ENCODE data around the gene PNP.
"Not testable (repeated sequence)": the region's sequence is repeated elsewhere in the genome, so short reads cannot be mapped to it uniquely, and the experiment has no call there.

Gene PNP

DNA sequence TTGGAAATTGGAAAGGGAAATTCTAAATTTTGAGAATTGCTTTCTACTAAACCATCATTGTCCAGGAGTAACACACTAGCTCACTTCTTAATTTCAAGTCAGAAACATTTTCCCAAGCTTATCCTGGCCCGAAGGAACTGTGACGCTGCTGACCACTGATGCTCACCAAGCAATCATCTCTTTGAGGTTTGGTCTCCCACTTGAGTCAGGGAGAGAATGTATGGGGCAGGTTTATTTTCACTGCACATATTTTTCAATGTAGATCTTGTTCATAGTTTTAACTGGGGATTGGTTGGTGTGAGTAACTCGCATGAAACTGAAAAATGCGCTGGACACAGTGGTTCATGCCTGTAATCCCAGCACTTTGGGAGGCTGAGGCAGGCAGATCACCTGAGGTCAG lies 23.3 kb downstream of the PNP start:
- no peak for DNase-seq (ENCODE audit: low read depth)

DNA sequence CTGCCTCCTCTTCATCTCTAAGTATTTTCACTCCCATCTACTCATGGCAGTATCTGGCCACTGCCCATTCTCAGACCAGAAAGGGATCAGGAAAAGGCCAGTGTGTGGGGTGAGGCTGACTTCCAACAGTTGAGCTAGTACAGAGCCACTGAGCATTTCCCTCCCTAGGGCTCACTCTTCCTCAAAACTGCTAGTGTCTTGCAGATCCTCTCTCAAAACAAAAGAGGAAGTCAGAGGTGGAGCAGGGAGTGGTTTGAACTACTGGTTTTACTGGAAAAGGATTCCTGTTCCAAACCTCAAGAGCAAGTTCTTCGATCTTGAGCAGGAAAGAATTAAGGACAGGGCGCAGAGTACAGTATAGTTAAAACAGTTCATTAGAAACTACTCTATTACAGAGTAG lies 24.4 kb downstream of the PNP start:
- DNase-seq (ENCODE audit: low read depth) = no peak

DNA sequence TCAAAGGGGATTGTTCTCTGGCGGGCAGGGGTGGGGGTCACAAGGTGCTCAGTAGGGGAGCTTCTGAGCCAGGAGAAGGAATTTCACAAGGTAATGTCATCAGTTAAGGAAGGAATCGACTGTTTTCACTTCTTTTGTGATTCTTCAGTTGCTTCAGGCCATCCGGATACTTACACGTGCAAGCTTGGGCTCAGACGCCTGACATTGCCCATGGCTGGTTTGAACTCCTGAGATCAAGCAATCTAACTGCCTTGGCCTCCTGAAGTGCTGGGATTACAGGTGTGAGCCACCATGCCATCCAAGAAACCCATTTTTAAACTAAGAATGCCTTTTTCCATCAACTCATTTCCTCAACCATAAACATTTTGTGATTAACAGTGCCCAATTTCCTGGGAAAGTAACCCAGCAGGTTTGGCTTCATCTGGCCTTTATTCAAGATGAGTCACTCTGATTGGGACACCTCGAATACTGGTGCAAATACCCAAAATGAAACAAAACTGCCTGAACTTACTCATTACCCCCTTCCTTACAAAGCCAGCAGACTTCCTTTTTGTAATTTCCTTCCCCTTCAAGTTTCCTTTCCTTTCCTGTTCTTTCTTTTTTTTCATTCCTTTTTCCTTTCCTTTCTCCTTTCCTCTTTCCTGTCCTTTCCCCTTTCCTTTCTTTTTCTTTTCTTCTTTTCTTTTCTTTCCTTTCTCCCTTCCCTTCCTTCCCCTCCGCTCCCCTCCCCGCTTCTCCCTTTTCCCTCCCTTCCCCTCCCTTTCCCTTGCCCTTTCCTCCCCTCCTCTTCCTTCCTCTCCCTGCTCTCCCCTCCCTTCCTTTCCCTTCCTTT lies 25.9 kb downstream of the PNP start:
- peak; percentile 58 for DNase-seq (ENCODE audit: low read depth)

DNA sequence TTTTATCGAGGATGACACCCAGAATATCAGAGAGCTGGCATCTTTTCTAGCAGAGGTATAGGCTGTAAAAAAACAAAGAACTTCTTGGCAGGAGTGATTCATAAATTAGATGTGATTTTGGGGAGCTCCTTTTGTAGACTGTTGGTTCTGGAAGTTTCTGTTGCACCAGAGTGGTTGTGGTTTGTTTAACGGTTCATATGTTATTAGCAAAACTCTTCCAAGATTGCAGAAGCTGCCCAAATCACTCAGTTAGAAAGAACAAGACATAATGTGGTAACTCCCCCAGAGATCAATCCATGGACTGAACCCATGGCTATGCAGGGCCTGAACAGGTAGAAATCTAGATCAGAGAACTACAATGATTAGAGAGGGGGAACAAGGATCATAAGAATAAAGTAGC lies 29.4 kb downstream of the PNP start:
- no peak for DNase-seq (ENCODE audit: low read depth)

DNA sequence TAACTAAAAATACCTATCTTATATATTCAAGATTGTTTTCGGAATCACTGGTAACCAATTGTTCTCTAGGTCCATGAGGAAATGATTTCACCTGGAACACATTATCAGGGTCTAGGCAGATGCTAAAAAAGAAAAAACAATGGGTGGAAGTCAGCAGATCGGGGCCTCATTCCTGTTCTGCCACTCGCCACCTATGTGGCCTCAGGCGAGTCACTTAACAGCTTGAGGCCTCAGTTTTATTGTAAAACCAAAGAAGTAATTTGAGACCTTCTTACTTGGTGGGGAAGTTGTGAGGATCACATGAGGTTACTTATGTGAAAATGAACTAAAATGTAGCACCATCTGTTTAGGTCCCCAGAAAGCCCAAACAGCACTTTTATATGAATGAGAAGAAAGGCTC lies 29.9 kb downstream of the PNP start:
- no peak for DNase-seq (ENCODE audit: low read depth)

DNA sequence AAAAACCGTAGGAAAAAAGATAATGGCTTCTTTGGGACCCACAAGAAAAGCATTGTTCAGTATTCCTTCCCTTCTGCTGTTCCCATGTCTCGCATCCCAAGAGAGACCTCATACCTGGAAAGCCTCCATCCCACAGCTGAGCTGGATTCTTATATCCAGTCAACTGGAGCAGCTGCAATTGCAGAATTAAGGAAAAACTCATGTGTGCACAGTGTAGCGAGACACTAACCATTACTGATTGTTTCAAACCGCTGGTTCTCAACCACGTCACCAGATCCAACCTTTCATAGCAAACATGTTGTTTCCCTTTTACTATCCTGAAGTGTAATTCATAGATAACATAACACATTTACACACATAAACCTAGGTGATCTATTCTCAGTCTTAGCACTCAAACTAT lies 30.7 kb downstream of the PNP start:
- no peak for DNase-seq (ENCODE audit: low read depth)

DNA sequence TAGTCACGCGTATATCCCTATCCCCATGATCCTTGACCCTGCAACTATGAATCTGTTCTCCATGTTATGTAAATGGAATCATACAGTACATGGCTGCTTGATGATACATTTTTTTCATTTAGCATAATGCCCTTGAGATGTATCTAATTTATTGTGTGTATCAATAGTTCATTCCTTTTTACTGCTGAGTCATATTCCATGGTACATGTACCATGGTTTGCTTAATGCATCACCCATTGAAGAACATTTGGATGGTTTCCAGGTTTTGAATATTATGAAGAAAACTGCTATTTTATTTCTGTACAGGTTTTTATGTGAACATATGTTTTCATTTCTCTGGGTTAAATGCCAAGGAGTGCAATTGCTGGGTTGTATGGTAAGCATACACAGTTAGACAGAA lies 32.1 kb downstream of the PNP start:
- peak; percentile 52 for DNase-seq (ENCODE audit: low read depth)

DNA sequence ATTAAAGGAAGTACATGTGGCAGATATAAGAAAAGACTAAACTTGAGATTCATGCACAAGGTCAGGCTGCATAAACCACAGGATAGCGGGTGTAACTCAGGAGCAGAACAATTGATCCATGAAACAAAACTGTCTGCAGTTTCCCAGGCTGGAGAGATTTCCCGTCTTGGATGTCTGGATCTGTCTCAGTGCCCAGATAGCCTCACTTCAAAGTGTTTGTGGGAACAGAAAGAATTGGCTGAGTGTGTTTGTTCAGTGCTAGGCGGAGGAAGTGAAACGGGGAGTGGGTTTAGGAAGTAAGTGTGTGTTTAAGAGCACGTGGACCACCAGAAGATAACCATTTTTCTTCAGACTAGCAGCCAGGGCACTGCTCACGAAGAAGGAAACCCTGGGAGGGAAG lies 34.7 kb downstream of the PNP start:
- no peak for DNase-seq (ENCODE audit: low read depth)

DNA sequence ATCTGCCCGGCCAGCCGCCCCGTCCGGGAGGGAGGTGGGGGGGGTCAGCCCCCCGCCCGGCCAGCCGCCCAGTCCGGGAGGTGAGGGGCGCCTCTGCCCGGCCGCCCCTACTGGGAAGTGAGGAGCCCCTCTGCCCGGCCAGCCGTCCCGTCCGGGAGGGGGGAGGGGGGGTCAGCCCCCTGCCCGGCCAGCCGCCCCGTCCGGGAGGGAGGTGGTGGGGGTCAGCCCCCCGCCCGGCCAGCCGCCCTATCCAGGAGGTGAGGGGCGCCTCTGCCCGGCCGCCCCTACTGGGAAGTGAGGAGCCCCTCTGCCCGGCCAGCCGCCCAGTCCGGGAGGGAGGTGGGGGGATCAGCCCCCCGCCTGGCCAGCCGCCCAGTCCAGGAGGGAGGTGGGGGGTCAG lies 37.1 kb downstream of the PNP start:
- not testable (repeated sequence) for DNase-seq (ENCODE audit: low read depth)

DNA sequence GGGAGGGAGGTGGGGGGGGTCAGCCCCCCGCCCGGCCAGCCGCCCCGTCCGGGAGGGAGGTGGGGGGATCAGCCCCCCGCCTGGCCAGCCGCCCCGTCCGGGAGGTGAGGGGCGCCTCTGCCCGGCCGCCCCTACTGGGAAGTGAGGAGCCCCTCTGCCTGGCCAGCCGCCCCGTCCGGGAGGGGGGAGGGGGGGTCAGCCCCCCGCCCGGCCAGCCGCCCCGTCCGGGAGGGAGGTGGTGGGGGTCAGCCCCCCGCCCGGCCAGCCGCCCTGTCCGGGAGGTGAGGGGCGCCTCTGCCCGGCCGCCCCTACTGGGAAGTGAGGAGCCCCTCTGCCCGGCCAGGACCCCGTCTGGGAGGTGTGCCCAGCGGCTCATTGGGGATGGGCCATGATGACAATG lies 37.5 kb downstream of the PNP start:
- DNase-seq (ENCODE audit: low read depth) = not testable (repeated sequence)

DNA sequence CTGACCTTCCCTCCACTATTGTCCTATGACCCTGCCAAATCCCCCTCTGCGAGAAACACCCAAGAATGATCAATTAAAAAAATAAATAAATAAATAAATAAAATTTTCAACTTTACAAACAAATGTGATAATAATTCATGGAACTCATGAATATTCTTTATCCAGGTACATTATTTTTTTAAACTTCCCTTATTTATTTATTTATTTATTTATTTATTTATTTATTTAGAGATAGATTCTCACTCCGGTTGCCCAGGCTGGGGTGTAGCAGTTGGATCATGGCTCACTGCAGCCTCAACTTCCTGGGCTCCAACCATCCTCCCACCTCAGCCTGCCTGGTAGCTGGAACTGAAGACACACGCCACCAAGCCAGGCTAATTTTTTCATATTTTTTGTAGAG lies 38.3 kb downstream of the PNP start:
- not testable (repeated sequence) for DNase-seq (ENCODE audit: low read depth)

DNA sequence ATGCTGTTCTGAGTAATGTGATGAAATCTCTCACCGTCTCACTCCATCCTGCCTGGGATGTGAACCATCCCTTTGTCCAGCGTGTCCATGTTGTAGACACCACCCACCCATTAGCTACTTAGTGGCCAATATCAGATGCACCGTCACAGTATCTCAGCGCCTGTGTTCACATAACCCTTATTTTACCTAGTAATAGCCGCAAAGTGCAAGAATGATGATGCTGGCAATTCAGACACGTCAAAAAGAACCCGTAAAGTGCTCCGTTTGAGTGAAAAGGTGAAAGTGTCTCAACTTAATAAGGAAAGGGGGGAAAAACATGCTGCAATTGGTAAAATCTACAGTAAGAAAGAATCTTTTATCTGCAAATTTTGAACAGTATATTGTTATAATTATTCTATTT lies 39.2 kb downstream of the PNP start:
- no peak for DNase-seq (ENCODE audit: low read depth)

DNA sequence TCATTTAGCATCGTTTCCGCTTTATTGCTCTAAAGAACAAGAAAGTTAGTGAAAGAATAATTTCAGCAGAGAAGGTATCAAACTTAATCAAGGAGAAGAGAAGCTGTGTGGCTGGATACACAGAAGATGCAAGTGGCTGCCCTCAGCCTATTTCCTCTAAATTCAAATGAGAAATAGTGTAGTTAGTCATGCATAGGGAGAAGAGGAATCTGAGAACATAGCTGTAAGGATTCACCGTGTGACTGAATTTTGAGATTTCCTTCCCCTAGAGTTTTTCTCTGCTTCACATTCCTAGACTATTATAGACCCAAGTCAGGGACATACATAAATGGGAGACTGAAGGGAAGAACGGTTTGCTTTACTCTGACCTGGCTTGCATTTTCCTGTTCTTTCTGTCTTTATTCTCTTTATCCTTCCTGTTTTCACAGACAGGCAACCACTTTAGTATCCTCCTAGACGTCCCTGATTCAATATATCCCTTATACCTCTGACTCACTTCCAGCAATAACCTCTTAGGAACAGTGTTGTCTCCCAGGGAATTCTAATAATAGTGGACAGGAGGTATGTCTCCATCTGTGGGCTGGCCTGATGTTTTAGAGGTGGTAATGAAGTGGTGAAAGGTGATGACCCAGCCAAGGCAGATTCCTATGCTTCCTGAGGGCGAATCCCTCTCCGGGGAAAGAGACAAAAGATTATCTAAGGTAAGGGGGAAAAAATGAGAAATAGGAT lies 43.1 kb downstream of the PNP start:
- DNase-seq (ENCODE audit: low read depth) = no peak

DNA sequence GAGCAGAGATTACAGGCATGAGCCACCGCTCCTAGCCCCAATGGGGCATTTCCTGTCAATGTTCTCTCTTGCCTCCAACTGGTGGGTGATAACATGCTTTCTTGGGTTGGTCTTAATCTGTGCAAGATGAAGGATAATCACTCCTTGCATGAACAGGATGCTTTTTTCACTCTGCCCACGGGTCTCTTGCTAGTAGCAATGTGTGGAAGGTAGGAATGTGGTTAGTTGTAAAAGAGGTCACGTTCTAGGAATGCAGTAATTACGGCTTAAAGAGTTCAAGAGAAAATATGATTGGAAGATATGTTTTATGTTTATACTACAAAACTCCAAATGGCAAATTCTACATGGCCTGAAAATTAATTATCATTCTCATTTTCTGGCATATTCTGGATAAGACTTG lies 46.6 kb downstream of the PNP start:
- no peak for DNase-seq (ENCODE audit: low read depth)

DNA sequence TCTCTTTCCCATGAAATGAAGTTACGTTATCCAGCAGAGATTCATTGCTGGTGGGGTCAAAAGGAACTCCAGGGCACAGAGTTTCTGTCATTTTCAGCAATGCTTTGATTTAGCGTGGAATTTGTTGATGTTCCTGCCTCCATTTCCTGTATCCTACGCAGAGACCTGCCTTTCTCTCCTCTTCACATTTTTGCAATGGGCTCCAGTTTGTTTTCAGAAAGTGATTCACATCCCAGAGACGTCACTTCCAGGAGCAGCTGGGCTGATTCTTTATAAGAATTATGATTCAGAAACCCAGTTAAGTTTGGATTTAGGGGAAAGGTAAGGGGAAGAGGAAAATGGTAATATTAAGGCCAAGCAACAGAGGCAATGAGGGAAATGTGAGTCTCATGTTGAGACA lies 47.7 kb downstream of the PNP start:
- DNase-seq (ENCODE audit: low read depth) = no peak

DNA sequence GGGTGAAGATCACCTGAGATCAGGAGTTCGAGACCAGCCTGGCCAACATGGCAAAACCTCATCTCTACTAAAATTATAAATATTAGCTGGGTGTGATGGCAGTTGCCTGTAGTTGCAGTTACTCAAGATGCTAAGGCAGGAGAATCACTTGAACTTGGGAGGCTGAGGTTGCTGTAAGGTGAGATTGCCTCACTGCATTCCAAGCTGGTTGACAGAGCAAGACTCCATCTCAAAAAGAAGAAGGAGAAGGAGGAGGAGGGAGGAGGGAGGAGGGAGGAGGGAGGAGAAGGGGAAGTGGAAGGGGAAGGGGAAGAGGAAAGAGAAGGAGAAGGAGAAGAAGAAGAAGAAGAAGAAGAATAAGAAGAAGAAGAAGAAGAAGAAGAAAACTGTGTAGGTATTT lies 53.1 kb downstream of the PNP start:
- DNase-seq (ENCODE audit: low read depth) = no peak

DNA sequence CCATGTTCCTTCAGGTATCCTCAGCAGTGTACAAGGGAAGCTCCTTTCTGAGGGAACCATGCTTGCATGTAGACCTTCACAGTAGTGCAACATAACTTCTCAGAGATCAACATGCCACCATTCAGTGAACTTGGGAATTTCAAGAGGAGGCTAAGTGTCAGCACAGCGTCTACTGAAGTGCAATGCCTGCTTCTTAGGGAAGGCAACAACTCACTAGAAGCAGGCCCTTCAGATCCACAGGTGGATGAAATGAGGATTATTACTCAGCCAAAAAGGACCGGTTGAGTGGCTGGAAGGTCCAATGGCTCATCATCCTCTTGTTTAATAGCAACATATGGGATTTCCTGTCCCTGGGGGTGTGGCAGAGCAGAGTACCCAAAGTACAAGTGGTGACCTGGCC lies 54.8 kb downstream of the PNP start:
- DNase-seq (ENCODE audit: low read depth) = no peak
